SK-N-SH treated with all-trans-retinoic acid at 6 μM for 48 hours (cell line): ENCODE data around the gene WIZ.

Experiments used
- ARNTL ChIP-seq: fragments of 450-650 bp; formaldehyde crosslinking; IDR thresholded peaks from 2 replicates; pipeline ENCODE4 v1.5.0; 2020; ENCODE audit warnings: low read depth, mild to moderate bottlenecking, moderate library complexity, borderline replicate concordance
- SNAI2 ChIP-seq: fragments of 250-450 bp; sonication (Bioruptor Pico); IDR thresholded peaks from 2 replicates; pipeline ENCODE4 v1.5.0; 2020; ENCODE audit warnings: mild to moderate bottlenecking, moderate library complexity
- ZFP30 ChIP-seq: fragments of 450-650 bp; formaldehyde crosslinking; IDR thresholded peaks from 2 replicates; pipeline ENCODE4 v1.5.0; 2022; ENCODE audit warnings: mild to moderate bottlenecking, moderate library complexity
- ZNF8 ChIP-seq: fragments of 450-650 bp; formaldehyde crosslinking; IDR thresholded peaks from 2 replicates; pipeline ENCODE4 v1.5.0; 2020; ENCODE audit warnings: mild to moderate bottlenecking, moderate library complexity
- TF ChIP-seq, protein P1 (sequence below): fragments of 250-450 bp; sonication (Bioruptor Pico); IDR thresholded peaks from 2 replicates; pipeline ENCODE4 v1.5.1; 2020; ENCODE audit warnings: low read depth, mild to moderate bottlenecking, moderate library complexity
- TF ChIP-seq, protein P2 (sequence below): fragments of 250-450 bp; sonication (Bioruptor Pico); IDR thresholded peaks from 2 replicates; pipeline ENCODE4 v1.8.0; 2020; ENCODE audit warnings: mild to moderate bottlenecking, moderate library complexity, borderline replicate concordance

DNA sequence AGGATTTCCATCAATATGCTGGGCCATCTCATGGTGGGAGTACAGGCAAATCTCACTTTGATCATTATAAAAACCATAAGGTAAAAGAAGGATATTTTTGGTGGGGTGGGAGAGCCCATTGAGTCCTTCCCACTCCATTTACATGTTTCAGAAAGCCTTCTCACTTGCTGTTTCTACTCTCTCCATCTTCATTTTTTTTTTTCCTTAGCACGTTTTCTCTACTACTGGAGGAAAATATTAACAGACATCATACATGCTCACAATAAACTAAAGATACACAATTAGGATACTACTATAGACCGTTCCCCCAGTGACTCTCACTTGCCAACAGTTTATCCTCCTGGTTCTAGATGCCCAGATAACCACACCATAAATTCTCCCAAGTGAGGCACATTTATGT lies 68.3 kb downstream of the WIZ start:
- no peak for TF ChIP-seq ARNTL
- TF ChIP-seq, protein P1, sequence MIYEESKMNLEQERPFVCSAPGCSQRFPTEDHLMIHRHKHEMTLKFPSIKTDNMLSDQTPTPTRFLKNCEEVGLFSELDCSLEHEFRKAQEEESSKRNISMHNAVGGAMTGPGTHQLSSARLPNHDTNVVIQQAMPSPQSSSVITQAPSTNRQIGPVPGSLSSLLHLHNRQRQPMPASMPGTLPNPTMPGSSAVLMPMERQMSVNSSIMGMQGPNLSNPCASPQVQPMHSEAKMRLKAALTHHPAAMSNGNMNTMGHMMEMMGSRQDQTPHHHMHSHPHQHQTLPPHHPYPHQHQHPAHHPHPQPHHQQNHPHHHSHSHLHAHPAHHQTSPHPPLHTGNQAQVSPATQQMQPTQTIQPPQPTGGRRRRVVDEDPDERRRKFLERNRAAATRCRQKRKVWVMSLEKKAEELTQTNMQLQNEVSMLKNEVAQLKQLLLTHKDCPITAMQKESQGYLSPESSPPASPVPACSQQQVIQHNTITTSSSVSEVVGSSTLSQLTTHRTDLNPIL (CRISPR knock-in tag) = no peak
- TF ChIP-seq, protein P2, sequence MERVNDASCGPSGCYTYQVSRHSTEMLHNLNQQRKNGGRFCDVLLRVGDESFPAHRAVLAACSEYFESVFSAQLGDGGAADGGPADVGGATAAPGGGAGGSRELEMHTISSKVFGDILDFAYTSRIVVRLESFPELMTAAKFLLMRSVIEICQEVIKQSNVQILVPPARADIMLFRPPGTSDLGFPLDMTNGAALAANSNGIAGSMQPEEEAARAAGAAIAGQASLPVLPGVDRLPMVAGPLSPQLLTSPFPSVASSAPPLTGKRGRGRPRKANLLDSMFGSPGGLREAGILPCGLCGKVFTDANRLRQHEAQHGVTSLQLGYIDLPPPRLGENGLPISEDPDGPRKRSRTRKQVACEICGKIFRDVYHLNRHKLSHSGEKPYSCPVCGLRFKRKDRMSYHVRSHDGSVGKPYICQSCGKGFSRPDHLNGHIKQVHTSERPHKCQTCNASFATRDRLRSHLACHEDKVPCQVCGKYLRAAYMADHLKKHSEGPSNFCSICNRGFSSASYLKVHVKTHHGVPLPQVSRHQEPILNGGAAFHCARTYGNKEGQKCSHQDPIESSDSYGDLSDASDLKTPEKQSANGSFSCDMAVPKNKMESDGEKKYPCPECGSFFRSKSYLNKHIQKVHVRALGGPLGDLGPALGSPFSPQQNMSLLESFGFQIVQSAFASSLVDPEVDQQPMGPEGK (CRISPR knock-in tag) = no peak
- no peak for TF ChIP-seq ZNF8 (CRISPR knock-in tag)
- TF ChIP-seq ZFP30 (CRISPR knock-in tag) = no peak
- TF ChIP-seq SNAI2 (CRISPR knock-in tag) = no peak
